A673 (cell line): ENCODE results near the gene WDR54. TPM values are rescaled to one million over a fixed set of nuclear protein-coding genes. Genes with fewer than 3 reads are reported as not detected.
A peak's percentile ranks its signal among the peaks of the same experiment; 100 is the strongest.

Experiments
- BruUV-seq: library from RNA; stranded (reverse); fragments of 400-500 nt; replicated peaks from 2 replicates; lab custom pipeline; 2021; lab: Mats Ljungman, UMichigan
- CTCF ChIA-PET: fragments of 300-600 bp; sonication (Branson Sonifier 250); formaldehyde crosslinking; loops from one replicate; lab custom pipeline; 2022; ENCODE audit warnings: antibody characterized with exemption; lab: Charles Lee
- POLR2A ChIA-PET: fragments of 300-600 bp; sonication (Branson Sonifier 250); formaldehyde crosslinking; loops from one replicate; lab custom pipeline; 2022; ENCODE audit warnings: antibody characterized with exemption; ENCODE audit not compliant: low non-redundant PET; lab: Charles Lee
- DNase-seq: peaks from one replicate; pipeline ENCODE4 v3.0.0-alpha.2; 2015; ENCODE audit warnings: low spot score
- H3K27ac ChIP-seq: fragments of 200-600 bp; sonication (generic); 2 replicates; pipeline ENCODE4 v1.5.1; 2016; ENCODE audit warnings: mixed run types, low read depth, mild to moderate bottlenecking, mixed read lengths, antibody characterized with exemption, low read length; ENCODE audit not compliant: poor library complexity, severe bottlenecking
- H3K27me3 ChIP-seq: fragments of 200-600 bp; sonication (generic); replicated peaks from 2 replicates; pipeline ENCODE4 v1.6.1; 2017; ENCODE audit warnings: mixed run types, low read depth, mild to moderate bottlenecking, mixed read lengths, antibody characterized with exemption, low read length; ENCODE audit not compliant: insufficient read depth, poor library complexity
- H3K36me3 ChIP-seq: fragments of 200-600 bp; sonication (generic); 2 replicates; pipeline ENCODE4 v1.6.1; 2016; ENCODE audit warnings: mixed run types, mild to moderate bottlenecking, mixed read lengths, antibody characterized with exemption, low read length; ENCODE audit not compliant: insufficient read depth, poor library complexity, severe bottlenecking
- H3K4me1 ChIP-seq: fragments of 200-600 bp; sonication (generic); 2 replicates; pipeline ENCODE4 v1.6.1; 2017; ENCODE audit warnings: mixed run types, mild to moderate bottlenecking, mixed read lengths, antibody characterized with exemption, low read length; ENCODE audit not compliant: insufficient read depth, poor library complexity, severe bottlenecking
- H3K4me3 ChIP-seq: fragments of 200-600 bp; sonication (generic); 2 replicates; pipeline ENCODE4 v1.5.1; 2016; ENCODE audit warnings: low read depth, mixed run types, mild to moderate bottlenecking, mixed read lengths, low read length; ENCODE audit not compliant: poor library complexity, severe bottlenecking
- H3K9me3 ChIP-seq: fragments of 200-600 bp; sonication (generic); 2 replicates; pipeline ENCODE4 v1.6.1; 2016; ENCODE audit warnings: mixed run types, low read depth, mild to moderate bottlenecking, mixed read lengths, antibody characterized with exemption, low read length; ENCODE audit not compliant: poor library complexity, severe bottlenecking
- EZH2 ChIP-seq: fragments of 200-600 bp; sonication (generic); IDR thresholded peaks from 2 replicates; pipeline ENCODE4 v1.6.1; 2017; ENCODE audit warnings: borderline replicate concordance, low read depth, mild to moderate bottlenecking, mixed read lengths, antibody characterized with exemption, low read length; ENCODE audit not compliant: poor library complexity, severe bottlenecking
- intact Hi-C: fragments of 100-400 bp; cut with micrococcal nuclease; formaldehyde crosslinking; loops from one replicate; pipeline ENCODE4 v1.10.0; 2022; ENCODE audit not compliant: unreplicated experiment
- total RNA-seq: library from RNA; stranded (reverse); gene quantifications from 2 replicates; pipeline ENCODE4 v1.2.3, GENCODE V29; 2021
- TF ChIP-seq, protein P1 (sequence below): fragments of 300-800, 200-600 bp; sonication (generic); conservative IDR thresholded peaks from 2 replicates; pipeline ENCODE4 v1.5.1; 2017; ENCODE audit warnings: low read depth, mild to moderate bottlenecking, antibody characterized with exemption, low read length, moderate library complexity, mixed read lengths

Gene WDR54
- total RNA-seq, 1 experiment from 2014 or later = 41.1 TPM

DNA sequence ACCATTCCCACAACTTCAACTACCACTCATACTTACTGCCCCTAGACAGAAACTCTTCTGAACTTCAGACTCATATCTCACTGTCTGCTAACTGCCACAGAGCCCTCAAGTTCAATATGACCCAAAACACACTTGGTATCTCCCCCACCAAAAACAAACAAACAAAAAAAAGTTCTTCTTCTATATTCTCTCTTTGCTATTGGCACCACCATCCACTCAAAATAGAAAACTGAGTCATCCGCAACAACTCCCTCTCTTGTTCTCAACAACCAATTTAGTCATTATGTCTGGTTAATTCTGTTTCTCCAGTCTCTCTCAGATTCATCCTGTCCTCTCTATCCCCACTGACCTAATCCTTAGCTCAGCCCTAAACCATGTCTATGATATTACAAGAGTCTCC lies 34.2 kb upstream of the WDR54 start:
- H3K27ac ChIP-seq = no peak overlapping the region
- H3K27me3 ChIP-seq = no peaks in the 10 kb centered on the region
- H3K36me3 ChIP-seq = no peaks in the 10 kb centered on the region
- no peak for DNase-seq
- no peak overlapping the region for H3K4me3 ChIP-seq
- H3K9me3 ChIP-seq = no peaks in the 10 kb centered on the region
- ChIA-PET POLR2A (no interaction called here), CTCF (no interaction called here)
- BruUV-seq = no TSS peak
- peaks cover 15% of the 10 kb centered on the region for H3K4me1 ChIP-seq
- intact Hi-C loops = no loop called here
- TF ChIP-seq EZH2 = no peak
- TF ChIP-seq, protein P1, sequence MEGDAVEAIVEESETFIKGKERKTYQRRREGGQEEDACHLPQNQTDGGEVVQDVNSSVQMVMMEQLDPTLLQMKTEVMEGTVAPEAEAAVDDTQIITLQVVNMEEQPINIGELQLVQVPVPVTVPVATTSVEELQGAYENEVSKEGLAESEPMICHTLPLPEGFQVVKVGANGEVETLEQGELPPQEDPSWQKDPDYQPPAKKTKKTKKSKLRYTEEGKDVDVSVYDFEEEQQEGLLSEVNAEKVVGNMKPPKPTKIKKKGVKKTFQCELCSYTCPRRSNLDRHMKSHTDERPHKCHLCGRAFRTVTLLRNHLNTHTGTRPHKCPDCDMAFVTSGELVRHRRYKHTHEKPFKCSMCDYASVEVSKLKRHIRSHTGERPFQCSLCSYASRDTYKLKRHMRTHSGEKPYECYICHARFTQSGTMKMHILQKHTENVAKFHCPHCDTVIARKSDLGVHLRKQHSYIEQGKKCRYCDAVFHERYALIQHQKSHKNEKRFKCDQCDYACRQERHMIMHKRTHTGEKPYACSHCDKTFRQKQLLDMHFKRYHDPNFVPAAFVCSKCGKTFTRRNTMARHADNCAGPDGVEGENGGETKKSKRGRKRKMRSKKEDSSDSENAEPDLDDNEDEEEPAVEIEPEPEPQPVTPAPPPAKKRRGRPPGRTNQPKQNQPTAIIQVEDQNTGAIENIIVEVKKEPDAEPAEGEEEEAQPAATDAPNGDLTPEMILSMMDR = no peak

DNA sequence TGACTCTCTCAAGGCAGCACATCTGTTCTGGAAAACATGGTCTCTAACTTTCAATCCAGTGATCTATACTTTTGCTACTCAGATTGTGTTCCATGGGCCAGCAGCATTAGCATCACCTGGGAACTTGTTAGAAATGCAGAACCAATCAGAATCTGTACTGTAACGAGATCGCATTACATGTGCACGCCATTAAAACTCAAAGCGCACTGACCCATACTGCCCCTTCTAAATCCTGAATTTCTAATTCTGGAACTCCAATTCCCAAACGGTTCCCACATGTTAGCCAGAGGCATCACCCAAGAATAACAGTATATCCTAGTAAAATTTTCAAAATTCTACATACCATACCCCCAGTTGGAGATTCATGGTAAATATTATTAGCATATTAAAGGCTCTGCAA lies 30.9 kb upstream of the WDR54 start:
- Histone ChIP-seq H3K27me3 (no peaks in the 10 kb centered on the region), H3K4me1 (peaks cover 16% of the 10 kb centered on the region), H3K4me3 (peak overlapping the region; percentile 84), H3K27ac (peak overlapping the region; percentile 98), H3K9me3 (no peaks in the 10 kb centered on the region), H3K36me3 (no peaks in the 10 kb centered on the region)
- no peak for DNase-seq
- POLR2A ChIA-PET = interaction anchor here (0.8 kb wide), 1 partner anchor 41 kb away, joined by 3 read pairs; no protein-coding TSS in a partner anchor
- no TSS peak for BruUV-seq
- TF ChIP-seq, protein P1 = no peak
- TF ChIP-seq EZH2 = no peak
- CTCF ChIA-PET = interaction anchor here (0.6 kb wide), 1 partner anchor 194 kb away, joined by 3 read pairs; no protein-coding TSS in a partner anchor
- intact Hi-C loops = no loop called here

DNA sequence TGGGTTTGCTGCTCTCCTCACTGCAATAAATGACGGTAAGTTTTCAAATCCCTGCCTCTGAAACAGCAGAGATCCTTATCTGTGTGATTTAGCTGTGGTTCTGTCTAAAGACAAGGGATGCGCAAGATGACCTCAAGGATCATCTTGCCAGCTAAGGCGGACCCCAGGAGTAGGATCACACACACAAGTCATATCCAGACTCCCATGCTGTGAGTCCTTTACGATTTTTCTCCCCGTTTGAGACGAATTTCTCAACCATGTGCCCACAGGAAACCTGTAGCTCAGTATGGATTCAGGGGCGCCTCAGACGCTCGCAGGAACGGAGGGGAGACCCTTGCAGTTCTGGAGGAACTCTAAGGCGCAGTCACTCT lies 30.3 kb upstream of the WDR54 start:
- DNase-seq = peak; percentile 24
- TF ChIP-seq EZH2 = no peak
- TF ChIP-seq, protein P1 = no peak
- ChIA-PET CTCF (interaction anchor here (0.6 to 1.2 kb wide), 3 partner anchors 49 to 193 kb away, joined by 3 to 4 read pairs (median 3); no protein-coding TSS in a partner anchor), POLR2A (interaction anchor here (0.7 to 0.8 kb wide), 2 partner anchors 42 to 109 kb away, joined by 3 read pairs; no protein-coding TSS in a partner anchor)
- H3K9me3 ChIP-seq = no peaks in the 10 kb centered on the region
- H3K4me3 ChIP-seq = peak overlapping the region; percentile 84
- BruUV-seq = no TSS peak
- H3K4me1 ChIP-seq = peaks cover 16% of the 10 kb centered on the region
- peak overlapping the region; percentile 98 for H3K27ac ChIP-seq
- intact Hi-C loops = no loop called here
- H3K36me3 ChIP-seq = no peaks in the 10 kb centered on the region
- no peaks in the 10 kb centered on the region for H3K27me3 ChIP-seq
